NCI-H1694 (cell line): ENCODE data around the gene PANK4.
"Not testable (repeated sequence)": the region's sequence is repeated elsewhere in the genome, so short reads cannot be mapped to it uniquely, and the experiment has no call there.

Experiments
- DNase-seq: peaks from one replicate; lab custom pipeline; 2025; lab: John Stamatoyannopoulos, UW

PANK4 gene

GRCh38 chr1:2558861-2559260, 32.5 kb upstream of the PANK4 start:
- DNase-seq = no peak

- no peak for DNase-seq
Observed at GRCh38 chr1:2558420-2558819, 32.0 kb upstream of the PANK4 start.

GRCh38 chr1:2557482-2558400, 31.3 kb upstream of the PANK4 start:
- DNase-seq = no peak

GRCh38 chr1:2556678-2557481, 30.5 kb upstream of the PANK4 start:
- no peak for DNase-seq

- DNase-seq = no peak
Observed at GRCh38 chr1:2556277-2556677, 29.9 kb upstream of the PANK4 start, which contains the start of gene TNFRSF14. Gene TNFRSF14, plus strand, starts transcription at chr1:2556371. Its CDS starts 294 bp downstream, at chr1:2556665.

GRCh38 chr1:2555634-2556276, 29.4 kb upstream of the PANK4 start:
- DNase-seq = no peak

- no peak for DNase-seq
Observed at GRCh38 chr1:2554621-2555387, 28.4 kb upstream of the PANK4 start.

- no peak for DNase-seq
Observed at GRCh38 chr1:2553871-2554620, 27.6 kb upstream of the PANK4 start.

GRCh38 chr1:2553076-2553475, 26.7 kb upstream of the PANK4 start:
- DNase-seq = not testable (repeated sequence)

- DNase-seq = no peak
Observed at GRCh38 chr1:2552189-2552588, 25.8 kb upstream of the PANK4 start.

GRCh38 chr1:2551544-2551943, 25.1 kb upstream of the PANK4 start:
- not testable (repeated sequence) for DNase-seq

- not testable (repeated sequence) for DNase-seq
Observed at GRCh38 chr1:2550309-2550861, 24.0 kb upstream of the PANK4 start.

GRCh38 chr1:2549367-2550029, 23.1 kb upstream of the PANK4 start:
- DNase-seq = not testable (repeated sequence)

GRCh38 chr1:2548068-2548589, 21.7 kb upstream of the PANK4 start:
- peak; percentile 30 for DNase-seq

- no peak for DNase-seq
Observed at GRCh38 chr1:2547210-2548067, 21.0 kb upstream of the PANK4 start.

- peak; percentile 71 for DNase-seq
Observed at GRCh38 chr1:2546515-2547209, 20.3 kb upstream of the PANK4 start.

- peak; percentile 63 for DNase-seq
Observed at GRCh38 chr1:2545754-2546514, 19.5 kb upstream of the PANK4 start.
